HL-60/S4 (cell line): Measurements from ENCODE around the gene AK8.

Source experiments
- in situ Hi-C: fragments of 300-500 bp; cut with MboI; formaldehyde crosslinking; loops from 2 replicates; pipeline ENCODE4 v1.14.3; 2022; ENCODE audit warnings: low sequenced_read_pairs

AK8 gene

DNA sequence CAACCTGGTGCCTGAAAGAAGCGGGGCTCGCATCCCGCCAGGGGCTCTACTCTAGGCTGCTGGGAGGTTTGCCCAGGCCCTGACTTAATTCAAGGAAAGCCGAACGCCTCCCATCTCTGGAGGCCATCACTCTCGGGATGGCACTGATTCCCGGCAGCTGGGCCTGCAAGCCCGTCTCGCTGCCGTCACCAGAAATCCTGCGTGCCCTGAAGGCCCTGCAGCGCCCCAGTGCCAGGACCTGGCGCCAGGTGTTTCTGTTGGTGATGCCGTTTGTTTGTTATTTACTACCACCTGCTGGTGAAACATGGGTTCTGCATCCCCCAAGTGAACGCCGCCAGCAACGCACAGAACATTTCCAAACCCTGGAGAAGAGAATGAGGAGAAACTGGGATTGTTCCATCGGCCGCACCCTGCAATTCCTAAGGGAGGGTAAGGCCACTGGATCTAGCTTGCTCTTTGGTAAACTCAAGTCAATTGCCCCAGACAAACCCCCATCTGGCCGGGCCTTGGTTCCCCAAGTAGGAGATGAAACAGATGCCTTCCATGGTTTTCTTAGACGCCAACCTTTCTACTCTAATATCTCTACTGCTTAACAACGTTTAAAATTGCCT is 77.9 kb downstream of the AK8 start:
- in situ Hi-C loops = no loop called here

DNA sequence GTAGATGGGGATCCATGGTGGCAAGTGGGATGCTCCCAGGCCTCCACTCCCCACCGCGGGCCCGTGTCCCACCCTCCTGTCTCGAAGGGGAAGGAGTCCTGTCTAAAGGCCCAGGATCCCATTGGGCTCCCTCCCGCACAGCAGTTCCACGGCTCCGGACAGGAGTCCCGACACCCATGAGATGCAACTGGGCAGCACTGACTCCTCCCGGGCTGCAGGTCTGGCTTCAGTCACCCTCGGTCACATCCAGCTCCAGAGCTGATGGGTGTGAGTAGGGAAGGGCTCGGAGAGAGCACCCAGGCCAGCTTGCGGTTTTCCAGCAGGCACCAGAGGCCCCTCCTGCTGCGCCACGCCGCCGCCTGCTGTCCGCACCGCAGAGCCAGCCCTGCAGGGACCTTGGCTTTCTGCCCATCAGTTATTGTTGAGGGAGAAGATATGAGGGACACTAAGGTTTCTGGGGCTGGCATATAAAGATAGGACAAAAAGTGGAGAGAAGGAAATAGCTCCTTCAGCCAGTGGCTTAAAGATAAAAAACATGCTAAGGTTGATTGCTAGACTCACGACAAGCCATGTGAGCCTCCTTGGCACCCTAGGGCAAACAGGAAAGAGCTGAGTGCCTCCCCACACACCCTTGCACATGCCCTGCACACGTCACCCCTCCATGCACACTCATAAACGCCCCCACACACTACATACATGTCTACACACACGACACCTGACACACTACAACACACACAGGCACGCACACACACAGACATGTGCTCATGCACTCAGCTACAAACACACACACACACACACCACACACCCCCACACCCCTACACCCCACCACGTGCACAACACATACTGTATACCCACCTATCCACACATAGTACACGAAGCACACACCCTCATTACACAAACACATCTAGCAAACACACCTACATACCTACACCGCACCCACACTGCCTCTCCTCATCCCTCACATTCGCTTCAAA is 79.0 kb downstream of the AK8 start:
- in situ Hi-C loops = loop anchor here (25.0 kb wide), 1 partner anchor 387 kb away; the partner anchor contains the start of genes CFAP77 and TTF1

DNA sequence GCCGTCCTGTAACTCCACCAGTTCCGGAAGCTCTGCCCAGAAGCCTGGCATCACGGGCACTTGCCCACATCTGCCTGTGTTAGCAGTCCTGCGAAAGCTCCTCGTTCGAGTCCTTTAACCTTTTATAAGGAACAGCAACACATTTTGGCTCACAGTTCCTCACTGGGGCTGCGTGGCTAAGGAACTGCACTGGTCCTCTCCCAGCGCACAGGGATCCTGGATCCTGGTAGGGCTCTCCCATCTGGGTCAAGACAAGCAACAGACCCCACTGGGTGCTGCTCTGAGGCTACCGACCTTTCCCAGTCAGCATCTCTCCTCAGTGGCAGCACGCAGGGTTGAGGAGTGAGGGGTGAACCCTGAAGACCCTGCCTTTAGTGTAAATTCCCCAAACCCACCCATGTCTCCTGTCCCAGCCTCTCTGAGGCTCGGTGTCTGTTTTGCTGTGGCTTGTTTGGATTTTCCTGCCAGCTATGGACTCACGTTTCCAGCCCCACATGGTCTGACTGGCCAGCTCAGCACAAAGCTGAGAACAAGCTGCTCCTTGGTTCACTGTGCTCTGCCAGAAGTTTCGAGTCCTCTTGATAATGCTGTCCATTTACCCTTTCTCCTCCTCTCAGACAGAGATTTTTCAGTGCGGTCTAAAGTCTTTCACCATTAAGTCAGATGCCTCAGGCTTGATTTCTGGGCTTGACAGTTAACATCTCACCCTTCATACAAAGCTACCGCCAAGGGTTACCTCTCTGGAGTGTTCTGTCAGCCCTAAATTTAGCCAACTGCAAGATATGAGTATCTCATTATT is 80.0 kb downstream of the AK8 start:
- in situ Hi-C loops = loop anchor here (25.0 kb wide), 1 partner anchor 386 kb away; the partner anchor contains the start of genes CFAP77 and TTF1

DNA sequence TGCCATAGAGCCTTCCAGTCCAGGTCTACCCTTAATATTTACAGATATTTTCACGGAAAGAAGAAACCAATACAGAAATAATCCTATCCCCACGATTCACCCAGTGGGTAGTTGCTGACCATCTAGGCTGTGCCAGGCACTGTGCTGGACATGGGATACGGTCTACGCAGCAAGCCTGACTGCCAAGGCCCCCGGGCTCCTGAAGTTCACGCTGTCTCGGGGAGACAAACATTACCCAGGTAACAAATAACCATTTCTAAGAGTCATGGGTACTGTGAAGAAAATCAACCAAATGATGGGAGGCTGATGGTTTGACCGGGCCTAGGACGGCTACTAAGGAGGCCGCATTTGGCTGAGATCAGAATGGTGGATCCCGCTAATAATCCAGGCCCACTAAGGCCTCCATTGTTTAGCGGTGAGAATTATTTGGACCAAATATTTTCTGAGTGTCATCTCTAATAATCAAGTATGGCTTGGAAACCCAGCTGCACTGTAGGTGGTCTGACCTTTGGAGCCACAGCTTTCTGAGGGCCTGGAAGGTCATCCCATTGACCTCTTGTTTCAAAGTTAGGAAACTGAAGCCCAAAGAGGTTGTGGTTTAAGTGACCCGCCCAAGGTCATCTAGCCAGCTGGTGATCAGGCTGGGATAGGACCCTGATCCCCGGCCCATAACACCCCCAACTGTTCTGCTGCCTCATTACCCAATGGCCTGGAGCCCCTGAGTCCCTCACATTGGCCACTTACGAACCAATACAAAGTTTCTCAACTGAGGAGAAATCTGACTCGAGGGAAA is 82.4 kb downstream of the AK8 start:
- in situ Hi-C loops = loop anchor here (25.0 kb wide), 1 partner anchor 383 kb away; the partner anchor contains the start of genes CFAP77 and TTF1

DNA sequence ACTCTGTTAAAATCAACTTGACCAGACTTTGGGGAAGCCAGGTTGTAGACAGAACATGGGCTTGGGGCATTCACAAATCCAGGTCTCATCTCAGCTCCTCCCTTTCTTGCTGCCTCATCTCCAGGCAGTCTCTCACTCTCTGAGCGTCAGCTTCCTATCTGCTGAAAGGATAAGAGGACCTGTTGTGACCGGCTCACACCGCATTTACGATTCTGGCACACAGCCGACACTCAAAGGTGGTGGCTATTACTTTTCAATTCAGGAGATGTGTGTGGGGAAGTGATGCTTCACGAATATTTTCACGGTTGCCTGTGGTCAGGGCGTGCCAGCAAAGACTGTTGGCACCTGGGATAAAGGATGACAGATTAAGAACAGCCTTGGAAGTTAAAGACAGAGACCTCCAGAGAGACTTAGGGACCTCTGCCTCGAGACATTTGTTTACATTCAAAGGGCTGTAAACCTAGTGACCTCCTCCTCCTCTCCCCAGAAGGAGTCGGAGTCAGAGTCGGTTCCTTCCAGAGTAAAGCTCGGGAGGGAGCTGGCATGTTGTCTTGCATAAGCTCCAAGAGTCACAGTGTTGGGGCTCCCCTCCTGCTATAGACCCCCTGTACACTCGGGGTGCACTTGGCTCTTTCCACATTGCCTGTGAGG is 83.2 kb downstream of the AK8 start:
- in situ Hi-C loops = loop anchor here (25.0 kb wide), 1 partner anchor 383 kb away; the partner anchor contains the start of genes CFAP77 and TTF1

DNA sequence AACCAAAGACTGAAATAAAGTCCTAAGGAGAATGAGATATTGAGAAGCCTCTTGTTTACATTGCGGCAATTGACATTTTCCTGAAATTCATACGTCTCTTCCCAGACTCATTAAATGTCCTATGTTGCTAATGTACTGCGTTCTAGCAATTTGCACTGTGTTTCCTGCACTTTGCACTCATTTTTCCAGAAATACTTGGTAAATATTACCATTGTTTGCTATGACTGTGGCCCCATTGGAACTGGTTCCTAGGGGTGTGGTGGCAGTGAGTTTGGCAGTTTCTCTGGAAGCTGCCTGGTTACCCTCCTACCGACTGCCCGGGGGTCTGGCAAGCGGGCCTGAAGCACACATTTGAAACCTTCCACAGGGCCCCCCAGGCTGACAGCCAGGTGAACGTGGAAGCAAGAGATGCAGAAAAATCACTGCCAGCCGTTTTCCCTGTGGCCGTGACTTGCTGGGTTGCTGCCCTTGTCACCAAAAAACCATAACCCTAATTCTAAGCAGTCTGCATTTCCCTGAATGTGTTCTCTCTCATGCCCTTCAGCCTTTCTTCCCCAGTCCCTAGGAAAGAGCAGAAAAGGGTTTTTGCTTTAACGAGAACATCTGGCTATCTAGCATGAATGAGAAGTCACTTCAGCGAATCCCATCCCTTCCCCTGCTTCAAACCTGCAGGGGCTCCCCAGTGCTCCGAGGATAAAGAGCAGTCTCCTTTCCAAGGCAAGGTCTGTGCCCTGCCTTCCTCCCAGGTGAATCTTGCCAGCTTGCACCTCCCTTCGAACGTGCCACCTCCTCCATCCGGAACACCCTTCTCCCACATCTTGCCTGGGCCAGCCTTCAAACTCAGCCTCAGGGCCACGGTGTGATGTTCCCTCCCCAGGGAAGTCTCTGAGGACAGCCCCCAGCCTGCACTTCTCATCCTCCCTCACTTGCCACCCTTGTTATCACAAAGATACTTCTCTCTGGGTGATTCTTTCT is 84.2 kb downstream of the AK8 start:
- in situ Hi-C loops = loop anchor here (25.0 kb wide), 1 partner anchor 382 kb away; the partner anchor contains the start of genes CFAP77 and TTF1

DNA sequence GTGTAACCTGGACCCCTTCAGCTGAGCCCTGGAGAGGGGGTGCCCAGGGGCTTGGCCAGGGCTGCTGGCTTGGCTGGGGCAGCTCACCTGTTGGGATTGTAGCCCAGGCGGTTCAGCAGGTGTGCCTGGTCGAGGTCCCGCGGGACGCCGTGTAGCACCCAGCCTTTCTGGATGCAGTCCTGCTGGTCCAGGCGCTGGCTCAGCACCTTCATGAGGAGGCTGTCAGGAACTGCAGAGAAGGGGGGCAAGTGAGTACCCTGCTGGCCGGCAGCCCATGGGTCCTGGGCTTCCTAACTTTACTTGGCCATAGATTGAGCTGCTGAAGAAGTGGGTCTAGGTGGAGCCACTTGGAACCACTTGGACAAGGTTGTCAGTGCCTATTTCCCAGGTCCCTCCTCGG is 85.5 kb downstream of the AK8 start:
- in situ Hi-C loops = loop anchor here (25.0 kb wide), 1 partner anchor 380 kb away; the partner anchor contains the start of genes CFAP77 and TTF1

DNA sequence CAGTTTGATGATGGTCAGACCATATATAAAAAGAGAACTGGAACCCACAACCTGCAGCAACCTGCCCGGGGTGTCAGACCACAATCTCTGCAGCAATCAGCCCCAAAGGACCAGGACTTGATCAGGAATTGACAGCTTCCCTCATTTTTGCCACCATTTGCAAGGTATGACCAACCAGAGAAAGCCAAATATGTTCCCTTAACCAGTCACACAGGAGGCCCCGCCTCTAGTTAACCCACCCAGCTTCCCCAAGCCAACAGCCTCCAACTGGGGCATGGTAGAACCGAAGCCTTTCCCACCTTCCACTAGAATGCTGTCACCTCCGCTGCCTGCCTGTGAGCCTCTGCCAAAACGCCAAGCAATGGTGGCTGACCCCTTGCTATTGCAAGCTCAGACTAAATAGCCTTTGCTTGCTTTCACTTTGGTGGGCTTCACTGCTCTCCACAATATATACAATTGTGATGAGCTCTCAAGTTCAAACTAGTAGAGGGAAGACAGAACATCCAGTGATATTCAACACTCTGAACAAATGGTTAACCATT is 86.3 kb downstream of the AK8 start:
- in situ Hi-C loops = loop anchor here (25.0 kb wide), 1 partner anchor 379 kb away; the partner anchor contains the start of genes CFAP77 and TTF1

DNA sequence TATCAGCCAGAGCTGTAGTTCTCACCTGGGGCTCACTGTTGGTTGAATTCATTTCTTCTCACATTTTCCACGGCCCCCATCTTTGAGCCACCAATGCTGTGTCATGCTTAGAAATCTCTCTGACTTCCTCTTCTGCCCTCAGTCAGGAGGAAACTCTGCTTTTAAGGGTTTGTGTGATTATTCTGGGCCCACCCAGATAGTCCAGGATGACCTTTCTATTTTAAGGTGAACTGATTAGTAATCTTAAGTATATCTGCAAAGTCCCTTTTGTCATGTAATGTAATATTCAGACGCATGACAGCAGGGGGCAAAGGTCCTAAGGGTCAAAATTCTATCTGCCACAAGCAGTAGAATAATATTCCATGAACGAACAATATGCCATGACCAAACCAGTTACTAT is 88.4 kb downstream of the AK8 start:
- in situ Hi-C loops = loop anchor here (25.0 kb wide), 1 partner anchor 377 kb away; the partner anchor contains the start of genes CFAP77 and TTF1

DNA sequence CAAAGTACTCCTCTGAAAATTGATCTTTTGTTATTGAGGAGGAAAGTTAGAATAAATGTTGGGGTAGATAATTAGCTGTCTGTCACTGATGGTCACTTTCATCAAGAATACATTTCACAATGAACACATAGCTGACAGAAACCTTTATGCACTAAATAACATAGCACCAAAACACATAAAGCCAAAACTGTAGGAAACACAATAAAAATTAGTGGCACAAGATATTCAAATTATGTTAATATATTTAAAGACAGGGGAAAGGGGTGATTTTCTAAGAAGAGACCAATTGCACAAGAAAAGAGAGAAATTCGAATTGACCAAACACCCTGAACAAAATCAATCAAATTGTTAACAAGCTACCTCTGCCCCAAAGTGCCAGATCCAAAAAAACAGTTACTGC is 89.7 kb downstream of the AK8 start:
- in situ Hi-C loops = loop anchor here (25.0 kb wide), 1 partner anchor 376 kb away; the partner anchor contains the start of genes CFAP77 and TTF1

DNA sequence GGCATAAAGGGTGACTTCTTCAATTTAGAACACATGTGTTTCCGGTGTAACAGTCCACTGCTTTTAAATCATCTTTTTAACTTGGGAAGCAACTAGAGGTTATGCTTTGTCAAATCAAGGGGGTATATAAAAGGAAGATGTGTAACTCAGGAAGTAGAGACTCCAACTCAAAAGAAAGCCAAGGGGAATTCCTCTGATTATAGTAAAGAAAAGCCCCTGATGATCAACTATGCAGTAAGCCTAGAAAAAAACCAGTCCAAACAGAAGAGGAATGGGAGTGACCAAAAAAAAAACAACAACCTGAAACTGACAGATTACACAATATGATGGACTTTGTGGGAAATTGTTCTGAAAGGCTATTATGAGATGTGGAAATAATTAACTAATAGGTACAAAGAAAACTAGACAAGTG is 90.3 kb downstream of the AK8 start:
- in situ Hi-C loops = loop anchor here (25.0 kb wide), 1 partner anchor 375 kb away; the partner anchor contains the start of genes CFAP77 and TTF1

DNA sequence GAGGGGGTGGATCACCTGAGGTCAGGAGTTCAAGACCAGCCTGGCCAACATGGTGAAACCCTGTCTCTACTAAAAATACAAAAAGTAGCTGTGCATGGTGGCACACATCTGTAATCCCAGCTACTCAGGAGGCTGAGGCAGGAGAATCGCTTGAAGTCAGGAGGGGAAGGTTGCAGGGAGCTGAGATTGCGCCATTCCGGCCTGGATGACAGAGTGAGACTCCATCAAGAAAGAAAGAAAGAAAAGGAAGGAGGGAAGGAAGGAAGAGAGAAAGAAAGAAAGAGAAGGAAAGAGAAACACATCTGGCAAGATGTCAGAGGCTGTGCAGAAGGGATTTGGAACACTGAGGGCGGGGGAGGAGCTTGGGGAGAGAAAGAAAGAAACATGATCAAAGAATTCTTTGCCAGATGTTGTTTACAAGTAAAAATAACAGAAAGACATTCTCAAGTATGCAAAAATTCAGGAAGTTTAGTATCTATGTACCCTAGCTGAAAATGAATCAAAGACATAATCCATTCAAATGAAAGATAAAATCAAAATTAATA is 93.7 kb downstream of the AK8 start:
- in situ Hi-C loops = loop anchor here (25.0 kb wide), 1 partner anchor 372 kb away; the partner anchor contains the start of genes CFAP77 and TTF1

DNA sequence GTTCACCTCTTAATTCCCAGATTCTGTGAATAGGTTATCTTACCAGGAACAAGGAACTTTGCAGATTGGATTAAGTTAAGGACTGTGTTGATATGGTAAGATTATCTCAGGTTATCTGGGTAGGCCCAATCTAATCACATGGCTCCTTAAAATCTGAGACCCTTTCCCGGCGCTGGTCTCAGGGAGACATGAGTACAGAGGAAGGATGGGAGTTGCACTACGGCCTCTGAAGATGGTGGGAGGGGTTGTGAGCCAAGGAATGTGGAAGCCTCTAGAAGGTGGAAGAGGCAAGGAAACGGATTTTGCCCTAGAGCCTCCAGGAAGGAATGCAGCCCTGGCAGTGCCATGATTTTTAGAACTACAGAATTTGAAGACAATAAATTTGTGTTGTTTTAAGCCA is 95.1 kb downstream of the AK8 start:
- in situ Hi-C loops = loop anchor here (25.0 kb wide), 1 partner anchor 371 kb away; the partner anchor contains the start of genes CFAP77 and TTF1

DNA sequence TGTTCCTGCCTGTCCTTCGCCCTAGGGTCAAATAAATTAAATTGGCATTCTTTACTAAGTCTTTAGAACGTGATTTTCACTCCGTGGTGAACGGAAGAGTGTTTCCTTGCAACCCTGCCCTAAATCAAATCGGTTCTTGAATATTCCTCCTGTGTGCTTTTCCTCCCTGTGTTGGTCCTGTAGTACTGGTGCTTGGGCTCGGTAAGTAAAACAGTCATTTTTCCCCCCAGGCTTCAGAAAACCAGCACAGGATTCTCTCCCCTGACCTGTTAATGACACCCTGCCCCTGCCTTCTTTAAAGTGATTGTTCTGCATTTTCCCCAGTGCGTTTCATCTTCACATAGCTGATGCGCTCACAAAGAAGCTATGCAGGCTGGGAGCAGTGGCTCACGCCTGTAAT is 96.0 kb downstream of the AK8 start:
- in situ Hi-C loops = loop anchor here (25.0 kb wide), 1 partner anchor 370 kb away; the partner anchor contains the start of genes CFAP77 and TTF1

DNA sequence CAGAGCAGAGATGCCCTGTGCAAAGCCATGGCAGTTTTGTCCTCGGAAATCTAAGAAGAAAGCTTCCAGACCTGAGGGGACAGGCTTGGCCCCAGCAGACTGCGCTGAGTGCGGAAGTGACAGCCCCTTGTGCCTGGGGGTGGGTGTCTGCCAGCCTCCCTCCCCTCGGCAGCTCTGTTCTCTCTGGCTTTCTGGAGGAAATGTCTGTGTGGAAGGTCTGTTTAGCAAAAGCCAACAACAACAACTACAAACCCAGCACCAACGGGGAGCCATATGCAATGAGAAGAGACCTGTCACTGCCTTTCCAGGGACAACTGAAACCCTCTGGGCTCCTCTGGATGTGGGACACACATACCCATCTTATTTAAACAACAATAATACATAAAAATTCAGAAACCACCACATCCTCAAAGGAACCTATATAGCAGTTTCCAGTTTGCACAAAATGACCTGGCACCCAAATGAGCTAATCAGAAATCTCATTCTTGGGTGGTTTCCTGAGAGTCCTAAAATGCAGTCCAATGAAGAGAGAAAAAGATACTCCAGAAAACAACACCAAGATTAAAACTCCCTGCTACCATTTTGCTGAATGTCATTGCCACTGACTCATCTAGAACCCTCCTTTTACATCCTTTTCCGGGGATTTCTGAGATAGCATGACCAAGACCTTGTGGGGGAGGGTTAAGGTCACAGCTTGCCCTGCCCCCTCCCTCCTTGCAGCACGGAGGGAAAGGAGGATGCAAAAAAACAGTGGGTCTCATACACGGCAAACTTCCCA is 97.7 kb downstream of the AK8 start:
- in situ Hi-C loops = loop anchor here (25.0 kb wide), 1 partner anchor 368 kb away; the partner anchor contains the start of genes CFAP77 and TTF1

DNA sequence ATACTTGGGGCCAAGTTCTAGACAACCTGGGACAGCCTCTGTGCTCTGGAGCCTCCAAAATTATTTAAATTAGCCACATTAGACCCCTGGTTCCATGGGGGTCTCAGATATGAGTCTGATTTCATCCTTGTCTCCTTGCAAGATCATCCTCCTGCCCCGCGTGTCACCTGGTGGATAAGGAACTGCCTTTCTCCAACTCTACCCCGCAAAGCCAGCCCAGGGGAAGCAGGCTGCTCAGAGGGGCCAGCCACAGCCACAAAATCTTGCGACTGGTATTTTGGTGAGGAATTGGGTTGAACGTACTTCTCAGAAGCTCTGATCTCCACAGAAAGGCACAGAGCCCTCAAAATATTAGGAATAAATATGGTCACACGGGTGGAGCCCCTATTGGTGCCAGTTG is 101.2 kb downstream of the AK8 start:
- in situ Hi-C loops = loop anchor here (25.0 kb wide), 1 partner anchor 365 kb away; the partner anchor contains the start of genes CFAP77 and TTF1
